Kasumi-1 (cell line): ENCODE data around the gene CXCL10.
"Not testable (repeated sequence)": the region's sequence is repeated elsewhere in the genome, so short reads cannot be mapped to it uniquely, and the experiment has no call there.

ENCODE experiments used
- DNase-seq, 2 experiments: peaks; one replicate each; lab custom pipeline; 2025; lab: John Stamatoyannopoulos, UW

Gene CXCL10

DNA sequence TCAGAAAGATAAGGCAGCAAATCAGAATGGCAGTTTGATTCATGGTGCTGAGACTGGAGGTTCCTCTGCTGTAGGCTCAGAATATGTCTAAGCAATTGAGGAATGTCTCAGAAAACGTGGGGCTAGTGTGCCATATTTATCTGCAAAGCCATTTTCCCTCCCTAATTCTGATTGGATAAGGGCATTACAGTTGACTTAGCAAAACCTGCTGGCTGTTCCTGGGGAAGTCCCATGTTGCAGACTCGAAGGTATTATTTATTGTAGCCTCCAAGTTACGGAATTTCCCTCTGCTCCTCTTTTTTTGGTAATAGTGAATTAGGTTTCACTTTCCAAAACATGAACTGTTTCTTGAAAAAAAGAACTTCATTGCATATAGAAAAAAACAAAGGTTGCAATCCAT lies at the start of gene CXCL10:
Gene CXCL10 (minus strand): TSS at position 109 of the 400 bp plus-strand sequence. CDS start 66 bp downstream, at position 43.
- no peak for DNase-seq

DNA sequence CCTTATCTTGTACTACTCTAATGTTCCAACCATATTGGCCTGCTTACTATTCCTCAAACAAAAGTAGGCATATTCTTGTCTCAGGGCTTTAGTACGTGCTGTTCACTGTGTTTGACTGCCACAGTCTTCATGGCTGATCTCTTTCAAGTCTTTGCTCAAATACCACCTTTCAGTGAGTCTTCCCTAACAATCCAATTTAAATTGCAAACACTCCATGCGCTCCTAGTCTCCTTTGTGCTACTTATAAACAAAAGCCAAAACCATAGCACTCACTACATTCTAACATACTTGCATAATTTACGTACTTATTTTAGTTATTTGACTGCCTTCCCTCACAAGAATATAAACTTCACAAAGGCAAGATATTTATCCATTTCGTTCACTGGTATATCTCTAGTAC lies 49.5 kb upstream of the CXCL10 start:
- DNase-seq = no peak

DNA sequence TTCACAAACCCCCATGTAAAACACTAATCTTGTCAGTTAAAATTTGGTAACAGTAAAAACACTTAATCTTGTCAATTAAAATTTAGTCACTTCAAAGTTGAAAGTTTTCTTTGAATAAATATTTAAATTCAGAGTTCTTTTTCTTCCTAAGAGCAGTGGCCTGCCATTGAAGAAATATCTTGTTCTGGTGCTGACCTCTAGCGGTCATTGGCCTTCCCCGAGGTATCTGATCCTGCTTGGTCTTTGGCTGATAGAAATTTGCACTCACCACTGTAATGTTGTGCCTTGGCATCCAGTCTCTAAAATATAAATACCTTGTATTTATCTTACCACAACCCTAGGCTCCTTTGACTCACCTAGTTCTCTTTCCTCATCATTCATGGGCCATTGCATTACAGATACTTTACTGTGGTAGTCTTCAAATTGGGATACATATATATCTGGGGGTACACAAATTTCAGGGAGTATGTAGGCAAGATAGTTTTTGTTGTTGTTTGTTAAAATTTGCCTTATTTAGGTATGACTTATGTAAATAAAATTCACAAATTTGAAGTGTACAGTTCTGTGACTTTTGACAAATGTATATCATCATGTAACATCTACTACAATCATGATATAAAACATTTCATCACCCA lies 44.5 kb upstream of the CXCL10 start:
- peak; percentile 72 to 75 for DNase-seq

DNA sequence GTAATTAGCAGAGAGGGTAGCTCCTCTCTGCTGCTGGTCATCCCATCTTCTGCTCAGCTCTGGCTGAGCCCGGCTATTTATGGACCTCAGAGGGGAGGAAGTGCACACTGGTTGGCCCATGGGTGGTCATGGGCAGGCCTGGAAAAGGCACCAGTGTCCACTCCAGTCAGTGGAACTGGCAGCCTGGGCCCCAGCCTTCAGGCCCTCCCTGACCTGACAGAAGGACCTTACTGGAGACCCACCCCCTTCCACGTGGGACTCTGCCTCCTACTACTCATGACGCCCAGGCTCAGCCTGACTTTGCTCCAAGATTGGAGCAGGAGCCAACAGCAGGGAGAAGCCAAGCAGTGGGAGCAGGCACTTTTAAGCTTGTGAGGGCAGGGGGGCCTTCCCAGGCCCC lies 43.2 kb upstream of the CXCL10 start:
- DNase-seq = no peak

DNA sequence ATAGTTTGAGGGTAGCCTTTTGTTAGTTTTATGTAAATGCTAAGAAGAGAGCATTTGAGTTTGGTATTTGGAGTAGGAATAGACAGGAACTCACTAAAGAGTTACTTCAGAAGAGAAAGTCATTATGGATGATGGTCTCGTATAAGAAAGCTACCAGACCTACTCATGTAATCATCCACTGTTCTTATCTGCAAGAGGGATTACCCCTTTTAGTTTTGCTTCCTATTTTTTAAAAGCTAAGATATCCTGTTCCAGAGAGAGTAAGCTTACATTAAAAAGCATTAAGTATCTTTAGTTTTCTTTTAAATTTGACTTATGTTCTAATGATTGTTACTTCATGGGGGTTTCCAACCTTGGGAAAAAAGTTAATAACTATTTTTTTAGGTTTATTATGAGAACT lies 38.7 kb upstream of the CXCL10 start:
- DNase-seq = no peak

DNA sequence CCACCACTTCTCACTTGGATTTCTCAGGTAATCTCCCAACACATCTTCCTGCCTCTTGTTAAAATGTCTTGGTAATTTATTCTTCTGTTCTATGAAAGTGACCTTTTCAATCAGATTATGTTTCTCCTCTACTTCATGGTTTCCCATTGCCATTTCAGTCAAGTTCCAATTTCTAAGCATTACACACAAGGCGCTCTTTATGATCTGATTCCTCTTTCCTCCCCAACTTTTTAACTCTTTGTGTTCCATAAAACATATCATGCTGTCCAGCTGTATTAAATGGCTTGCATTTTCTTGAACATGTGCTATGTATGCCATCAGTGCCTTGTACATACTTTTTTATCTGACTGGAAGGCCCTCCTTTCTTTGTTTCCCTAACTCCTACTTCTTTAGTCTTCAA lies 38.1 kb upstream of the CXCL10 start:
- DNase-seq = no peak

DNA sequence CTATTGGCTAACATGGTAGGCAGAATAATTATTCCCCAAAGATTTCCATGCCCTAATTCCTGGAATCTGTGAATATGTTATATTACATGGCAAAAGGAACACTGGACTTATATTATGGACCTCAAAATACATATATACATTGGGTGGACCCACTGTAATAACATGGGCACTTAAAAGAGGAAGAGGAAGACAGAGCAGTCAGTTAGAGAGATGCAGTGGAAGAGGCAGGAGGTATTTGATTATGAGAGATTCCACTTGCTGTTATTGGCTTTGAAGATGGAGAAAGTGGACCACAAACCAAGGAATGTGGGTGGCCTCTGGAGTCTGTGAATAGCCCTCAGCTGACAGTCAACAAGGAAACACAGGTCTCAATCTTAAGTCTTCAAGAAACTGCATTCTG lies 37.2 kb upstream of the CXCL10 start:
- peak in 1 of 2 experiments; percentile 18 for DNase-seq

DNA sequence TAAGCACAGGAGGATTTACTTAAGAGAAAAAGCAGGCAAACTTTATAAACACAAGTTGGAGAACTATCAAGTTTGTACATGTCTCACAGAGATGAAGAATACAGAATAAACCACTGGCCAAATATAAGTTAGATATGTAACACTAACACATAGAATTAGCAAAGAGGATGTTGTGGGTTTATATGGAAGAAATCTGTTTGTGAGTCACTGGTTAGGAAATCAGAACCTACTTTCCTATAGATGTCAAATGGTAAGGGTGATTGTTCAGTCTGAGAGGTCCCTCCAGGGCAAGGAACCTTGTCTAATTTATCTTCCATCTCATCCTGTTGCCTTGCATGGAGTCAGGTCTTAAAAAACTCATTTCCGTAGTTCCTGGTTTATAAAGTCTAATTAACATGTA lies 36.5 kb upstream of the CXCL10 start:
- DNase-seq = peak; percentile 24 to 46

DNA sequence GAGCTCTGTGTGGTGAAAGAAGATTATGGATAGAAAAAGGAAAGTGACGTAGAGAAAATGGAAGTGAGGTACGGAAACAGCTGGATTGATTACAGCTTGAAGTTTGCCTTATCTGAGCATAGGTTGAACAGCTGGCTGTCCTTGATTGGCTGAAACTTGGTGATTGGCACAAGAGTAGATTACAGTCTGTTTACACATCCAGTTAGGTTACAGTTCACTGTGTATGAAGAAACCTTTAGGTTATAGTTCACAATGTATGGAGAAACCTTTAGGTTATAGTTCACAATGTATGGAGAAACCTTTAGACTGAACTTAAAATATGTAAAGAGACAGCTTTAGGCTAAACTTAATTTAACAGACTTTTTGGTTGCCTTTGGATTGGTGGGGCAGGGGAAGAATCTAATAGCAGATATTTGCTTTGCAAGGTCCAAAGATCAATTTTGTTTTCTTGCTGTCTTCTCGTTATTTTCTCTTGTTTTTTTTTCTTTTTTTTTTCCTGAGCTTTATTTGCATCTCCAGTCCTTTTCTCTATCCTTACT lies 35.7 kb upstream of the CXCL10 start:
- DNase-seq = no peak

DNA sequence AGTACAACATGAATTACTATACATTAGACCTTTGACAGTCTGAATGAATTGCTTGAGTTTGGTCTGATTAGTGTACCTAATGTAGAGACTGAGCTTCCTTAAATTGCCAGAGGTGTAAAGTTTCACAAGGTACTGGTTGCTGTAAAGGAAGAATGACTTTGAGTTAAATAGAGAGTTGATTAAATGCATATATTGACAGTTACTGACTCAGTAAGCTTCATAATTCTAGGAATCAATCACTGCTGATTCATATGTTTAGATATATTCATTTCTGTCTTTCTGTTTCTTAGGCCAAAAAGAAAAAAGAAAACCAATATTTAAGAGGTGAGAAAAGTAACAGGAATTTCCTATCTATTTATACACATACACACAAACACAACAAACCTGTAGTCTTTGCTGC lies 35.0 kb upstream of the CXCL10 start:
- DNase-seq = no peak

DNA sequence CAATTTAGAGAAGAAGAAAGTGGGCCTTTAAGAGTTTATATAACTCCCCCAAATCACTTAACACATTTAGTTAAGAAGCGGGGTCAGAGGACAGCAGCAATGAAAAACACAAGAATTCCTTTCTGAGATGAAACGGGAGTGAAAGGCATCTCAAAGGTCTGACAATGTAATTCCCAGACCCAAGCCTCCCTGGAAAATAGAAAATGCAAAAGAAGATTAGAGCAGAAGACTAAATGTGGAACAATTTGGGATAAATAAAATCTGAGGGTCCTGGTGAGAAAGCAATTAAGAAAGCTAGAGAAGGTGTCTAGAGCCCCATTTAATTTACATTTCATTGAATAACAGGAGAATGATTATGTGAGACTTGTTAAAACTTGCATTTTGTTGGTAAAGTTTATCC lies 32.1 kb upstream of the CXCL10 start:
- DNase-seq = no peak

DNA sequence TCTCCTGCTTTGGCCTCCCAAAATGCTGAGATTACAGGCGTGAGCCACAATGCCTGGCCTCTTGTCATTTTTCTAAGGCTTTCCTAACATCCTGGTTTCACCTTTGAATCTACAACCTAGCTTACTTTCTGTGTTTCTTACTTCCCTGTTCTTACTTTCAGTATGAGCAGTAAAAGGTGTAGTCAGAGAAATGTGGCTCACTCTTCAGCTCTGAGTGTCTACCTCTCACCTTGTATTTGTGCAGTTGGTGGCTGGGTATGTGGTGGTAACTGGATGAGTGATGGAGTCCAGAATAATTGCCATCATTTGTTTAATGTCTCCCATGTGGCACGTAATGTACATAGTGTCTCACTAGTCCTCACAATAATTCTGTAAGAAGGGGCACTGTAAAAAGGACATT lies 31.7 kb upstream of the CXCL10 start:
- DNase-seq = no peak

DNA sequence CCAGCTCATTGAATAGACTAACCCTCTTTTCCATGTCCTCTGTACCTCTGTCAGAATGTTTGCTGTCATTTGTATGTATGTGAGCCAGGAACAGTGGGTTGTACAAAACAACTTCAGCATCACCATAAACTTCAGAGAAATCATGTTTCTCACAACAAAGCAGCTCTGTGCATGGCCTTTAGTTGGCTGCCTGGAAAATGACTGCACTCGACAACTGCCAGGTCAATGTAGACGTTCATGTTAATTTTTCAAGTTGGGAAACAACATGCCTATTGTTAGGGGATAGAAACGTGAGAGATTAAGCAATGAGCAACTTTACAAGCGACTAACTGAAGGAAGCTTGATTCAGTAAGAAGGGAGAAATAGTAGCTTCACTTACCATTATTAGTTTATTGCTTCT lies 30.4 kb upstream of the CXCL10 start:
- no peak for DNase-seq

DNA sequence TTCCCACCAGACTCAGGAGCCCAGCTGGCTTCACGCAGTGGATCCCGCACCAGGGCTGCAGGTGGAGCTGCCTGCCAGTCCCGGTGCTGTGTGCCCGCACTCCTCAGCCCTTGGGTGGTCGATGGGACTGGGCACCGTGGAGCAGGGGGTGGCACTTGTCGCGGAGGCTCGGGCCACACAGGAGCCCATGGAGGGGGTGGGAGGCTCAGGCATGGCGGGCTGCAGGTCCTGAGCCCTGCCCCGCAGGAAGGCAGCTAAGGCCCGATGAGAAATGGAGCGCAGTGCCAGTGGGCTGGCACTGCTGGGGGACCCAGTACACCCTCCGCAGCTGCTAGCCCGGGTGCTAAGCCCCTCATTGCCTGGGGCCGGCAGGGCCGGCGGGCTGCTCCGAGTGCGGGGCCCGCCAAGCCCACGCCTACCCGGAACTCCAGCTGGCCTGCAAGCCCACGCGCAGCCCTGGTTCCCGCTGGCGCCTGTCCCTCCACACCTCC lies 27.3 kb upstream of the CXCL10 start:
- DNase-seq = not testable (repeated sequence)

DNA sequence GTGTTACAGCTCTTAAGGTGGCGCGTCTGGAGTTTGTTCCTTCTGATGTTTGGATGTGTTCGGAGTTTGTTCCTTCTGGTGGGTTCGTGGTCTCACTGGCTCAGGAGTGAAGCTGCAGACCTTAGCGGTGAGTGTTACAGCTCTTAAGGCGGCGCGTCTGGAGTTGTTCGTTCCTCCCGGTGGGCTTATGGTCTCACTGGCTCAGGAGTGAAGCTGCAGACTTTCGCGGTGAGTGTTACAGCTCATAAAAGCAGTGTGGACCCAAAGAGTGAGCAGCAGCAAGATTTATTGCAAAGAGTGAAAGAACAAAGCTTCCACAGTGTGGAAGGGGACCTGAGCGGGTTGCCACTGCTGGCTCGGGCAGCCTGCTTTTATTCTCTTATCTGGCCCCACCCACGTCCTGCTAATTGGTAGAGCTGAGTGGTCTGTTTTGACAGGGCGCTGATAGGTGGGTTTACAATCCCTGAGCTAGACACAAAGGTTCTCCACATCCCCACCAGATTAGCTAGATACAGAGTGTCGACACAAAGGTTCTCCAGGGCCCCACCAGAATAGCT lies 26.6 kb upstream of the CXCL10 start:
- not testable (repeated sequence) for DNase-seq

DNA sequence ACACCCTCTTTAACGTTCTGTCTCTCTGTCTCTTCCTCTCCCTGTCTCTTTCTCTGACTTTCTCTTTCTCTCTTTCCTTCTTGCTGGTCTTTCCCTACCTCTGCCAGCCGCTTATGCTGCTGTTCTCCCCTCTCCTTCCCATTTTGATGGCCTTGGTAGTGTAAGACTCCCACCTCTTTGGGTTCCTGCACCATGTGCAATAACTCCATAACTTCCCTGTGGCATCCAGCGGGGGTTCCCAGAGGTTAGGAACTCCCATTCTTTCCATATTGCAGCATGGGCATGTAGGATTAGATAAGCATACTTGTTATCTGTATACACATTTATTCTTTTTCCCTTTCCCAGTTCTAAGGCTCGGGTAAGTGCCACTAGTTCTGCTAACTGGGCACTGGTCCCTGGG lies 21.4 kb upstream of the CXCL10 start:
- DNase-seq = not testable (repeated sequence)

DNA sequence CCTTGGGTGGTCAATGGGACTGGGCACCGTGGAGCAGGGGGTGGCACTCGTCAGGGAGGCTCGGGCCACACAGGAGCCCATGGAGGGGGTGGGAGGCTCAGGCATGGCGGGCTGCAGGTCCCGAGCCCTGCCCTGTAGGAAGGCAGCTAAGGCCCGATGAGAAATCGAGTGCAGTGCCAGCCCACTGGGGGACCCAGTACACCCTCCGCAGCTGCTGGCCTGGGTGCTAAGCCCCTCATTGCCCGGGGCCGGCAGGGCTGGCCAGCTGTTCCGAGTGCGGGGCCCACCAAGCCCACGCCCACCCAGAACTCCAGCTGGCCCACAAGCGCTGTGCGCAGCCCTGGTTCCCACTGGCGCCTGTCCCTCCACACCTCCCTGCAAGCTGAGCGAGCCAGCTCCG lies 20.0 kb upstream of the CXCL10 start:
- DNase-seq = not testable (repeated sequence)

DNA sequence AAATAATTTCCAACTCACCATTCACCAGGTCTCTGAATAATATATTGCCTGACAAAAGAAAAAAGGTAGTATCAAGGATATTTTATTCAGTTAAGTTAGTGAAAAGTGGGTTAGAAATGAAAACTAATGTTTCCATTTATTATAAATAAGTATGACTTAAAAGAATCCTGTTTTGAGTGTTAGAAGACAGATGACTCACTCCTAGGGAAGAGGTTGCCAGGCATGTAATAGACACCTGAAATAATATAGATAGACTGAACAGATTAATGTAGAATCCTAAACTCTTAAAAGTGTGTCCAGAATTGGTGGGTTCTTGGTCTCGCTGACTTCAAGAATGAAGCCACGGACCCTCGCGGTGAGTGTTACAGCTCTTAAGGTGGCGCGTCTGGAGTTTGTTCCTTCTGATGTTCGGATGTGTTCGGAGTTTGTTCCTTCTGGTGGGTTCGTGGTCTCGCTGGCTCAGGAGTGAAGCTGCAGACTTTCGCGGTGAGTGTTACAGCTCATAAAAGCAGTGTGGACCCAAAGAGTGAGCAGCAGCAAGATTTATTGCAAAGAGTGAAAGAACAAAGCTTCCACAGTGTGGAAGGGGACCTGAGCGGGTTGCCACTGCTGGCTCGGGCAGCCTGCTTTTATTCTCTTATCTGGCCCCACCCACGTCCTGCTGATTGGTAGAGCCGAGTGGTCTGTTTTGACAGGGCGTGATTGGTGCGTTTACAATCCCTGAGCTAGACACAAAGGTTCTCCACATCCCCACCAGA lies 19.1 kb upstream of the CXCL10 start:
- not testable (repeated sequence) for DNase-seq

DNA sequence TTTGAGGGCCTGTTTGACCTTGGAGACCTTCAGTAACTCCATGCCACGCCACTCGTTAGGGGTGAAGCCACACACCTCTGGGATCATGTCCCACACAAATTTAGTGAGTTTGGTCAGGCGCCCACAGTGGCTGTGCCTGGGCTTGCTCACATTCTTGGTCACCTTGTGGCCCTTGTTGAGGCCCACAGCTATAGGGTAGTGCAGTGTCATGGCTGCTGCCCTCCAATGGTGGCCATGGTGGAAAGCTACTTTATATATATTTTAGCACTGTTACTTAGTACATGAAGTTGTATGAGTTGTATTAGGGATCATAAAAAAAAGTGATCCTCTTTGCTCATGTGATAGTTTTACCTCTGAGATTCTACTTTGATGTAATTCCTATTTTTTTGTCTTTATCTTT lies 13.6 kb upstream of the CXCL10 start:
- no peak for DNase-seq

DNA sequence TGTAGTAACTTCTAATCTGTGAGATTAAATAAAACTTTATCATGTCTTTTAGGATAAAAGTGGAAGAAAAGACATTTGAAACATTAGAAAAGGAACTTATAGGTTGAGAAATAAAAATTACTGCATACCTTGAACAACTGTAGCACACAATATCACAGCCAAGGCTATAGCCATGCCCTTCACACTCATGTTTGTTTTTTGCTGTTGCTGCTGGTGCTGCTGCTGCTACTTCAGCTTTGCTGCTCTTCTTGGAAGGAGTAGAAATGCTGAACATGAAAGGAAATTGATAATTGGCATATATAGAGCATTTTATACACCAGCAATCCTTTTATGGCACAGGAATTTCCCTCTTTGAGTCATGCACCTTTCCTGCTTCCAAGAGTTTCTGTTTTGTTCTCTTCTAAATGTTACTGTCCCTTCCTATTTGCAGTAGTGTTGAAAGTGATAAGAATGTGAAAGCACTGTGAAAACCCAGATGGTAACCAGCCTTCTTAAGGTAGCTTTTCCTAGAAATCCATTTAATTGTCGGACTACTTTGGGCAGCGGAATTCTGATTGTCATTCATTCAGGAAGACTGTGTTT lies 12.6 kb upstream of the CXCL10 start, which contains the start of gene CXCL11:
Gene CXCL11 (minus strand): TSS at position 272 of the 582 bp plus-strand sequence. CDS start 83 bp downstream, at position 189.
- no peak for DNase-seq

DNA sequence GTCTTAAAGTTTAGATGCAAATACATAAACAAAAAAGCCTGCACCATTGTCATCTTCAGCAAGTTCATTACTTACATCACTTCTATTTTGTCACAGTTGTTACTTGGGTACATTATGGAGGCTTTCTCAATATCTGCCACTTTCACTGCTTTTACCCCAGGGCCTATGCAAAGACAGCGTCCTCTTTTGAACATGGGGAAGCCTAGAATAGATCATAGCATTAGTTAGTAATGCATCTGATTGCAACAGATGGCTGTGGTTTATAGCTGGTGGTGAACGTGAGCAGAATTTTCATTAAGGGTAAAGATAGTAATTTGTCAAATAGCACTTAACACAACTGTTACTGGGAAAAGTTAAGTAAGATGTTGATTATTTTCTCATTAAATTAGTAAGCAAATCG lies 11.8 kb upstream of the CXCL10 start:
- peak in 1 of 2 experiments; percentile 27 for DNase-seq

DNA sequence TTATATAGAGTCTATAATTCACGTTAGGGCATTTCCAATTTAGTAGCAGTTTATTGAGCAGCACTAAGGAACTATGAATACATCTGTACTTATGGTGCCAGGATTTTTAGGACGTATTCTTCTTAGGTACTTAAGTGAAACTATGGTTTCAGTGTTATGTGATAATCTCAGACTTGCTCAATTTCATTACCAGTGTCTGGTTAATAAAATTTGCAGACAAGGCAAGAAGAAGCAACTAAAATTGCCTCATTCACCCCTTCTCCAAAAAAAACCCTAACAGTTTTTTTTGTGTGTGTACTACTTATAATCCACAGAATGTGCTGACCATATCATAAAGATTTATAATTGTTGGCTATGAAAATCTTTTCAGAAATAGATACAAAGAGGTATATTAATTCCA lies 6.0 kb upstream of the CXCL10 start:
- DNase-seq = no peak
